Kidney tubule cell (primary cell): ENCODE measurements around the gene EBF3.
A peak's percentile ranks its signal among the peaks of the same experiment; 100 is the strongest.

Experiments
- DNase-seq: peaks from one replicate; pipeline ENCODE4 v3.0.0-alpha.2; 2018; ENCODE audit warnings: low spot score

EBF3 gene

GRCh38 chr10:129870474-129870757 lies 93.7 kb downstream of the EBF3 start:
- no peak for DNase-seq

- no peak for DNase-seq
Observed at GRCh38 chr10:129869596-129870473, 94.2 kb downstream of the EBF3 start.

- no peak for DNase-seq
Observed at GRCh38 chr10:129868449-129869035, 95.5 kb downstream of the EBF3 start.

- DNase-seq, result no peak
Observed at GRCh38 chr10:129867631-129868179, 96.4 kb downstream of the EBF3 start.

- no peak for DNase-seq
Observed at GRCh38 chr10:129866894-129867293, 97.2 kb downstream of the EBF3 start.

- no peak for DNase-seq
Observed at GRCh38 chr10:129865960-129866359, 98.1 kb downstream of the EBF3 start.

GRCh38 chr10:129865413-129865812 lies 98.7 kb downstream of the EBF3 start:
- DNase-seq, result no peak

GRCh38 chr10:129864601-129865126 lies 99.4 kb downstream of the EBF3 start:
- no peak for DNase-seq

GRCh38 chr10:129864082-129864481 lies 100.0 kb downstream of the EBF3 start:
- no peak for DNase-seq

GRCh38 chr10:129863201-129863663 lies 100.8 kb downstream of the EBF3 start:
- no peak for DNase-seq

GRCh38 chr10:129861776-129862531 lies 102.1 kb downstream of the EBF3 start:
- DNase-seq, result no peak

- no peak for DNase-seq
Observed at GRCh38 chr10:129860396-129860795, 103.7 kb downstream of the EBF3 start.

- DNase-seq, result no peak
Observed at GRCh38 chr10:129859536-129859935, 104.5 kb downstream of the EBF3 start.

- DNase-seq, result no peak
Observed at GRCh38 chr10:129857242-129857960, 106.7 kb downstream of the EBF3 start.

- DNase-seq, result no peak
Observed at GRCh38 chr10:129855836-129856563, 108.1 kb downstream of the EBF3 start.

- DNase-seq, result no peak
Observed at GRCh38 chr10:129854796-129855705, 109.0 kb downstream of the EBF3 start.

GRCh38 chr10:129854158-129854557 lies 109.9 kb downstream of the EBF3 start:
- no peak for DNase-seq

GRCh38 chr10:129853562-129853903 lies 110.5 kb downstream of the EBF3 start:
- peak; percentile 92 for DNase-seq

- DNase-seq, result peak; percentile 8
Observed at GRCh38 chr10:129852829-129853561, 111.1 kb downstream of the EBF3 start.
